ENCODE data around the gene CACTIN.

Gene CACTIN

GRCh38 chr19:3669082-3669946, 42.7 kb upstream of the CACTIN start:
- TF ChIP-seq POLR2AphosphoS5 (IDR thresholded peaks at IDR 0.05; ENCODE audit: low read depth, low read length) (no peak), REST (IDR thresholded peaks at IDR 0.05; ENCODE audit: insufficient read depth in 1 of 2, low read depth in 2 of 2, low read length in 2 of 2) (no peak), TAF1 (IDR thresholded peaks at IDR 0.05; ENCODE audit: borderline replicate concordance, insufficient read depth, low read length) (no peak), FOXP2 (optimal IDR thresholded peaks at IDR 0.05; ENCODE audit: borderline replicate concordance, extremely low read depth, extremely low read length, insufficient read depth) (no peak), SIN3A (IDR thresholded peaks at IDR 0.05; ENCODE audit: borderline replicate concordance, insufficient read depth, low read length) (no peak)

DNA sequence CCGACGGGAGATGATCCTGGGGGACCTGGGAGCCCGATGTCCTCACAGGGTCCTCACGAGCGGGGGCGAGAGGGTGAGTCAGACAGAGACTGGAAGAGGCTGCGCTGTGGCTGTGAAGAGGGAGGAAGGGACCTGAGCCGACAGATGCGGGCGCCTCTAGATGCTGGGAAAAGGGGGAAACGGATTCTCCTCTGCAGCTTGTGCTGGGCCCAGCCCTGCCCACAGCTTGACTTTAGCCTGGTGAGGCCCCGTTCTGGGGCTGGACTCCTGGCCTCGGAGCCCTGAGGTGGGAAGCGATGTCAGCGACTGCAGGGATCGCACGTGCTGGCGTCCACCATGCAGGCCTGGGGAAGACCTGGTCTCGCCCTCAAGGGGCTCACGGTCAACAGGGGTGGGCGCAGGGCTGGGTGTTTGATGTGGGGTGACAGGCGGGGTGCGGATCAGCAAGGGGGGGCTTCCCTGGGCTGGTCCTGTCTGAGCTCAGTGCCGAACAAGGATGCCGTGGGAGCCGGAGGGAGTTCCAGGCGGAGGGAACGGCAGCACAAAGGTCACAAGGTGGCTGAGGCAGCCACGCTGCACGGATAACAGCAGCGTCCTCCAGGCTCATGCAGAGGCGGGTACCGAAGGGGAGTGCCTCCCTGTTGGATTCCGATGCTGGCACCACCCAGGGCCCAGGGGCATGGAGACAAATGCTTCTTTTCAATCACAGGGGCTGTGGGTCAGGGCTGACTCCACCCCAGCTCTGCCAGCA, 41.9 kb upstream of the CACTIN start:
- no peak for TF ChIP-seq SIN3A (IDR thresholded peaks at IDR 0.05; ENCODE audit: borderline replicate concordance, insufficient read depth, low read length)
- TF ChIP-seq TAF1 (IDR thresholded peaks at IDR 0.05; ENCODE audit: borderline replicate concordance, insufficient read depth, low read length), result no peak
- no peak for TF ChIP-seq POLR2AphosphoS5 (IDR thresholded peaks at IDR 0.05; ENCODE audit: low read depth, low read length)
- TF ChIP-seq REST (IDR thresholded peaks at IDR 0.05; ENCODE audit: insufficient read depth in 1 of 2, low read depth in 2 of 2, low read length in 2 of 2), result no peak
- TF ChIP-seq FOXP2 (optimal IDR thresholded peaks at IDR 0.05; ENCODE audit: borderline replicate concordance, extremely low read depth, extremely low read length, insufficient read depth), result no peak

DNA sequence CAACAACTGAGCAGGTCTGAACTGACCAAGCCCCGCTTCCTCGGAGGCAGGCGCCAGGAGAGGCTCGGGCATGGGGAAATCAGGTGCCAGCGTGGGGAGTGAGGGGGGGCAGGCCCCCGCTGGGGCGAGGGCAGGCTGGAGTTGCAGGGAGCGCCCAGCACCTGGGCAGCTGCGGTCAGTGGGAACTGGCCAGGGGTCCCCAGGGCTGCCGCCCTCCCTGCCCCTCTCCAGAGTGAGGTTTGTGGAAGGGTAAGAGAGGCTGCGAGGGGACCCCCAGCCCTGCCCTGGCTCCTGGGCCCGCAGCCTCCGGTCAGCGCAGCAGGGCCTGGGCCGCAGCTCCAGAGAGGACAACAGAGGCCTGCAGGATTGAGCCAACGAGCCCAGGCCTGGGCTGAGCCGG, 41.2 kb upstream of the CACTIN start:
- TF ChIP-seq REST (IDR thresholded peaks at IDR 0.05; ENCODE audit: insufficient read depth in 1 of 2, low read depth in 2 of 2, low read length in 2 of 2), result no peak
- no peak for TF ChIP-seq POLR2AphosphoS5 (IDR thresholded peaks at IDR 0.05; ENCODE audit: low read depth, low read length)
- no peak for TF ChIP-seq TAF1 (IDR thresholded peaks at IDR 0.05; ENCODE audit: borderline replicate concordance, insufficient read depth, low read length)
- no peak for TF ChIP-seq FOXP2 (optimal IDR thresholded peaks at IDR 0.05; ENCODE audit: borderline replicate concordance, extremely low read depth, extremely low read length, insufficient read depth)
- TF ChIP-seq SIN3A (IDR thresholded peaks at IDR 0.05; ENCODE audit: borderline replicate concordance, insufficient read depth, low read length), result no peak

- TF ChIP-seq POLR2AphosphoS5 (IDR thresholded peaks at IDR 0.05; ENCODE audit: low read depth, low read length), result no peak
These were observed 40.5 kb upstream of the CACTIN start for GRCh38 chr19:3667037-3667638.

DNA sequence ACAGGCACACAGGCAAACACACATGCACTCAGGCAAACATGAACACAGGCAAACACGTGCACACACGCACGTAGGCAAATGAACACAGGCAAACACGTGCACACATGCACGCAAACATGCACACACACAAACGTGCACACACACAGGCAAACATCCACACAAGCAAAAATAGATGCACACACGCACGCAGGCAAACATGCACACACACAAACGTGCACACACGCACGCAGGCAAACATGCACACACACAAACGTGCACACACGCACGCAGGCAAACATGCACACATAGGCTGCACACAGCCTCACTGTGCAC, 39.9 kb upstream of the CACTIN start:
- peak; percentile 27 for TF ChIP-seq FOXP2 (optimal IDR thresholded peaks at IDR 0.05; ENCODE audit: borderline replicate concordance, extremely low read depth, extremely low read length, insufficient read depth)
